Adrenal gland (tissue), 5 donors: ENCODE measurements around the gene PLOD3.
"Not testable (repeated sequence)": the region's sequence is repeated elsewhere in the genome, so short reads cannot be mapped to it uniquely, and the experiment has no call there.

Experiments used
- CTCF ChIP-seq, 6 experiments: fragments of 450-650 bp in 4 of 6; fragments of 200-600 bp in 2 of 6; sonication (generic) in 1 of 6; IDR thresholded peaks; 1 replicate in 5 of 6; 2 replicates in 1 of 6; pipeline versions ENCODE4 v1.5.1 to v1.8.0; 2016 to 2021; ENCODE audit warnings: antibody characterized with exemption in 6 of 6, mild to moderate bottlenecking in 2 of 6, moderate library complexity in 1 of 6
- POLR2A ChIP-seq, 2 donors: fragments of 450-650 bp; IDR thresholded peaks; one replicate each; pipeline ENCODE4 v1.6.1; 2017; ENCODE audit warnings: antibody characterized with exemption in 2 of 2, mild to moderate bottlenecking in 2 of 2, moderate library complexity in 1 of 2
- donor health status: DM: no; HTN: no; CAD: no.

- not testable (repeated sequence) for TF ChIP-seq CTCF, POLR2A (IDR thresholded peaks at IDR 0.05)
Measured at GRCh38 chr7:101264102-101264706, 46.8 kb upstream of the PLOD3 start.
